ENCODE results near the gene PRKN. TPM values are rescaled to one million over a fixed set of nuclear protein-coding genes. Genes with fewer than 3 reads are reported as not detected.

Gene PRKN
- polyA plus RNA-seq, 1 donor from 2014 or later, result 1.2 TPM

- no peaks in the 10 kb centered on the region for H3K36me3 ChIP-seq (ENCODE audit: insufficient read depth, low read length)
- TF ChIP-seq TAF1 (IDR thresholded peaks at IDR 0.05; ENCODE audit: low read depth) (no peak), MXI1 (conservative IDR thresholded peaks at IDR 0.05; ENCODE audit: poor library complexity, severe bottlenecking) (no peak), EZH2 (IDR thresholded peaks at IDR 0.05; ENCODE audit: borderline replicate concordance, insufficient read depth, low read length, poor library complexity, severe bottlenecking) (no peak), SMC3 (conservative IDR thresholded peaks at IDR 0.05; ENCODE audit: poor library complexity) (no peak)
- TF ChIP-seq, protein P1, sequence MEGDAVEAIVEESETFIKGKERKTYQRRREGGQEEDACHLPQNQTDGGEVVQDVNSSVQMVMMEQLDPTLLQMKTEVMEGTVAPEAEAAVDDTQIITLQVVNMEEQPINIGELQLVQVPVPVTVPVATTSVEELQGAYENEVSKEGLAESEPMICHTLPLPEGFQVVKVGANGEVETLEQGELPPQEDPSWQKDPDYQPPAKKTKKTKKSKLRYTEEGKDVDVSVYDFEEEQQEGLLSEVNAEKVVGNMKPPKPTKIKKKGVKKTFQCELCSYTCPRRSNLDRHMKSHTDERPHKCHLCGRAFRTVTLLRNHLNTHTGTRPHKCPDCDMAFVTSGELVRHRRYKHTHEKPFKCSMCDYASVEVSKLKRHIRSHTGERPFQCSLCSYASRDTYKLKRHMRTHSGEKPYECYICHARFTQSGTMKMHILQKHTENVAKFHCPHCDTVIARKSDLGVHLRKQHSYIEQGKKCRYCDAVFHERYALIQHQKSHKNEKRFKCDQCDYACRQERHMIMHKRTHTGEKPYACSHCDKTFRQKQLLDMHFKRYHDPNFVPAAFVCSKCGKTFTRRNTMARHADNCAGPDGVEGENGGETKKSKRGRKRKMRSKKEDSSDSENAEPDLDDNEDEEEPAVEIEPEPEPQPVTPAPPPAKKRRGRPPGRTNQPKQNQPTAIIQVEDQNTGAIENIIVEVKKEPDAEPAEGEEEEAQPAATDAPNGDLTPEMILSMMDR (IDR thresholded peaks at IDR 0.05; ENCODE audit: poor library complexity, severe bottlenecking), result no peak
- TF ChIP-seq, protein P2, sequence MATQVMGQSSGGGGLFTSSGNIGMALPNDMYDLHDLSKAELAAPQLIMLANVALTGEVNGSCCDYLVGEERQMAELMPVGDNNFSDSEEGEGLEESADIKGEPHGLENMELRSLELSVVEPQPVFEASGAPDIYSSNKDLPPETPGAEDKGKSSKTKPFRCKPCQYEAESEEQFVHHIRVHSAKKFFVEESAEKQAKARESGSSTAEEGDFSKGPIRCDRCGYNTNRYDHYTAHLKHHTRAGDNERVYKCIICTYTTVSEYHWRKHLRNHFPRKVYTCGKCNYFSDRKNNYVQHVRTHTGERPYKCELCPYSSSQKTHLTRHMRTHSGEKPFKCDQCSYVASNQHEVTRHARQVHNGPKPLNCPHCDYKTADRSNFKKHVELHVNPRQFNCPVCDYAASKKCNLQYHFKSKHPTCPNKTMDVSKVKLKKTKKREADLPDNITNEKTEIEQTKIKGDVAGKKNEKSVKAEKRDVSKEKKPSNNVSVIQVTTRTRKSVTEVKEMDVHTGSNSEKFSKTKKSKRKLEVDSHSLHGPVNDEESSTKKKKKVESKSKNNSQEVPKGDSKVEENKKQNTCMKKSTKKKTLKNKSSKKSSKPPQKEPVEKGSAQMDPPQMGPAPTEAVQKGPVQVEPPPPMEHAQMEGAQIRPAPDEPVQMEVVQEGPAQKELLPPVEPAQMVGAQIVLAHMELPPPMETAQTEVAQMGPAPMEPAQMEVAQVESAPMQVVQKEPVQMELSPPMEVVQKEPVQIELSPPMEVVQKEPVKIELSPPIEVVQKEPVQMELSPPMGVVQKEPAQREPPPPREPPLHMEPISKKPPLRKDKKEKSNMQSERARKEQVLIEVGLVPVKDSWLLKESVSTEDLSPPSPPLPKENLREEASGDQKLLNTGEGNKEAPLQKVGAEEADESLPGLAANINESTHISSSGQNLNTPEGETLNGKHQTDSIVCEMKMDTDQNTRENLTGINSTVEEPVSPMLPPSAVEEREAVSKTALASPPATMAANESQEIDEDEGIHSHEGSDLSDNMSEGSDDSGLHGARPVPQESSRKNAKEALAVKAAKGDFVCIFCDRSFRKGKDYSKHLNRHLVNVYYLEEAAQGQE (IDR thresholded peaks at IDR 0.05; ENCODE audit: borderline replicate concordance), result no peak
- no peaks in the 10 kb centered on the region for H3K79me2 ChIP-seq (replicated peaks; ENCODE audit: insufficient read depth, low read length)
- no peak overlapping the region for H2AFZ ChIP-seq (ENCODE audit: low read depth, low read length)
- H3K27ac ChIP-seq (ENCODE audit: low read length), result peak overlapping the region; percentile 50
- peaks cover 7% of the 10 kb centered on the region for H3F3A ChIP-seq (ENCODE audit: insufficient read depth, low read length, poor library complexity, severe bottlenecking)
- H3K4me2 ChIP-seq (ENCODE audit: low read length), result peak overlapping the region; percentile 10
- peak overlapping the region; percentile 8 for H3K9ac ChIP-seq (ENCODE audit: low read length)
- no peaks in the 10 kb centered on the region for H3K27me3 ChIP-seq (ENCODE audit: insufficient read depth, low read depth, low read length)
- H3K9me3 ChIP-seq (ENCODE audit: low read length), result no peaks in the 10 kb centered on the region
- H3K4me3 ChIP-seq (ENCODE audit: low read length), result peak overlapping the region; percentile 27
- H3K9me2 ChIP-seq (ENCODE audit: insufficient read depth, low read length), result no peaks in the 10 kb centered on the region
- H4K20me1 ChIP-seq (ENCODE audit: insufficient read depth), result no peaks in the 10 kb centered on the region
Observed at GRCh38 chr6:161445021-161445799, 1282.4 kb downstream of the PRKN start.

DNA sequence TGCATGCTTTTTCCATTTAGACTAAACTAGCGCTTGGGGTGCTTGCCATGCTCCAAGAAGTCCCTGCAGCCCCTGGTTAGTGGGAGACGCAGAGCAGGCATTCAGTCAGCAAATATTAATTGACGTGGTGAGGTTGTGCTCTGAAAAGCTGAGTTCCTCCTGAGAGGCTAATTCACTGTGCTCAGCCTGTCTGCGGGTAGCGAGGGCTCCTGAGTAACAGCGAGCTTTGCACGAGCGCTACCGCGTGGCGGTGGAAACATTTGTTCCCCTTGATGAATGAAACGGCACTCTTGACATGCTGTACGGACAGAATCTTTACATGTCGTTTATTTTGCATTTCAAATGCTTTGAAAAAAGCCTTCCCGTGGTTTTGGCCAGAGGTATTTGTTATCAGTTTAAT, 1283.1 kb downstream of the PRKN start:
- Histone ChIP-seq H3K27ac (ENCODE audit: low read length) (peak overlapping the region; percentile 50), H2AFZ (ENCODE audit: low read depth, low read length) (no peak overlapping the region), H3K4me2 (ENCODE audit: low read length) (peak overlapping the region; percentile 10), H4K20me1 (ENCODE audit: insufficient read depth) (no peaks in the 10 kb centered on the region), H3K9me2 (ENCODE audit: insufficient read depth, low read length) (no peaks in the 10 kb centered on the region), H3K27me3 (ENCODE audit: insufficient read depth, low read depth, low read length) (no peaks in the 10 kb centered on the region), H3K4me3 (ENCODE audit: low read length) (peak overlapping the region; percentile 27), H3F3A (ENCODE audit: insufficient read depth, low read length, poor library complexity, severe bottlenecking) (peaks cover 7% of the 10 kb centered on the region), H3K79me2 (replicated peaks; ENCODE audit: insufficient read depth, low read length) (no peaks in the 10 kb centered on the region), H3K9ac (ENCODE audit: low read length) (peak overlapping the region; percentile 8), H3K36me3 (ENCODE audit: insufficient read depth, low read length) (no peaks in the 10 kb centered on the region), H3K9me3 (ENCODE audit: low read length) (no peaks in the 10 kb centered on the region)
- TF ChIP-seq, protein P2 (IDR thresholded peaks at IDR 0.05; ENCODE audit: borderline replicate concordance), result no peak
- peak; percentile 38 for TF ChIP-seq SMC3 (conservative IDR thresholded peaks at IDR 0.05; ENCODE audit: poor library complexity)
- TF ChIP-seq RAD21 (conservative IDR thresholded peaks at IDR 0.05), result peak; percentile 46
- TF ChIP-seq, protein P1 (IDR thresholded peaks at IDR 0.05; ENCODE audit: poor library complexity, severe bottlenecking), result peak; percentile 47
- peak; percentile 46 for TF ChIP-seq EP300 (conservative IDR thresholded peaks at IDR 0.05; ENCODE audit: poor library complexity, severe bottlenecking)
- no peak for TF ChIP-seq TAF1 (IDR thresholded peaks at IDR 0.05; ENCODE audit: low read depth)
- TF ChIP-seq EZH2 (IDR thresholded peaks at IDR 0.05; ENCODE audit: borderline replicate concordance, insufficient read depth, low read length, poor library complexity, severe bottlenecking), result no peak
- no peak for TF ChIP-seq MXI1 (conservative IDR thresholded peaks at IDR 0.05; ENCODE audit: poor library complexity, severe bottlenecking)
- peak; percentile 43 for TF ChIP-seq POLR2AphosphoS5 (IDR thresholded peaks at IDR 0.05)

Measured in neural cell (in vitro differentiated cells).